BJ (cell line): Measurements from ENCODE around the gene FRG2C. TPM values are rescaled to one million over a fixed set of nuclear protein-coding genes. Genes with fewer than 3 reads are reported as not detected.
"Not testable (repeated sequence)": the region's sequence is repeated elsewhere in the genome, so short reads cannot be mapped to it uniquely, and the experiment has no call there.

ENCODE experiments used
- CTCF ChIA-PET: fragments of 350-600 bp; formaldehyde crosslinking; extraction: SDS; loops from one replicate; lab custom pipeline; 2021; ENCODE audit warnings: antibody characterized with exemption, inconsistent platforms; lab: Yijun Ruan, JAX
- POLR2A ChIA-PET: fragments of 300-600 bp; sonication (Branson Sonifier 250); formaldehyde crosslinking; extraction: SDS; loops from one replicate; lab custom pipeline; 2021; ENCODE audit warnings: antibody characterized with exemption; lab: Charles Lee
- DNase-seq: peaks from one replicate; pipeline ENCODE4 v3.0.0-alpha.2; 2011; ENCODE audit warnings: low read depth
- H3K27me3 ChIP-seq: 2 replicates; pipeline ENCODE4 v1.6.0; 2011; ENCODE audit warnings: low read length; ENCODE audit not compliant: control insufficient read depth, insufficient read depth
- H3K36me3 ChIP-seq: 2 replicates; pipeline ENCODE4 v1.5.1; 2011; ENCODE audit warnings: low read length; ENCODE audit not compliant: control insufficient read depth, insufficient read depth
- H3K4me3 ChIP-seq: 2 replicates; pipeline ENCODE4 v1.5.1; 2011; ENCODE audit warnings: low read depth, mild to moderate bottlenecking, control low read depth, low read length
- polyA plus RNA-seq: library from polyadenylated mRNA; depleted of rRNA; stranded (reverse); fragments of >200 nt; gene quantifications from 2 replicates; pipeline ENCODE4 v1.2.3, GENCODE V29; 2011
- TF ChIP-seq, protein P1 (sequence below): IDR thresholded peaks from 2 replicates; pipeline ENCODE4 v1.5.1; 2011; ENCODE audit warnings: low read depth, mild to moderate bottlenecking, control low read depth, inconsistent platforms, low read length, moderate library complexity; ENCODE audit not compliant: insufficient read depth

Gene FRG2C
- polyA plus RNA-seq, 1 experiment: not detected

- DNase-seq: peak; percentile 2
- TF ChIP-seq, protein P1, sequence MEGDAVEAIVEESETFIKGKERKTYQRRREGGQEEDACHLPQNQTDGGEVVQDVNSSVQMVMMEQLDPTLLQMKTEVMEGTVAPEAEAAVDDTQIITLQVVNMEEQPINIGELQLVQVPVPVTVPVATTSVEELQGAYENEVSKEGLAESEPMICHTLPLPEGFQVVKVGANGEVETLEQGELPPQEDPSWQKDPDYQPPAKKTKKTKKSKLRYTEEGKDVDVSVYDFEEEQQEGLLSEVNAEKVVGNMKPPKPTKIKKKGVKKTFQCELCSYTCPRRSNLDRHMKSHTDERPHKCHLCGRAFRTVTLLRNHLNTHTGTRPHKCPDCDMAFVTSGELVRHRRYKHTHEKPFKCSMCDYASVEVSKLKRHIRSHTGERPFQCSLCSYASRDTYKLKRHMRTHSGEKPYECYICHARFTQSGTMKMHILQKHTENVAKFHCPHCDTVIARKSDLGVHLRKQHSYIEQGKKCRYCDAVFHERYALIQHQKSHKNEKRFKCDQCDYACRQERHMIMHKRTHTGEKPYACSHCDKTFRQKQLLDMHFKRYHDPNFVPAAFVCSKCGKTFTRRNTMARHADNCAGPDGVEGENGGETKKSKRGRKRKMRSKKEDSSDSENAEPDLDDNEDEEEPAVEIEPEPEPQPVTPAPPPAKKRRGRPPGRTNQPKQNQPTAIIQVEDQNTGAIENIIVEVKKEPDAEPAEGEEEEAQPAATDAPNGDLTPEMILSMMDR: peak; percentile 37; the same call in 1 of the 2 replicates
- H3K27me3 ChIP-seq, H3K36me3 ChIP-seq, H3K4me3 ChIP-seq, POLR2A ChIA-PET: not testable (repeated sequence)
- CTCF ChIA-PET: interaction anchor here (0.7 to 1.7 kb wide), 4 partner anchors 18 to 451 kb away, joined by 3 to 5 read pairs (median 4); no protein-coding TSS in a partner anchor
Observed at GRCh38 chr3:75643031-75643800, 20.9 kb upstream of the FRG2C start.

DNA sequence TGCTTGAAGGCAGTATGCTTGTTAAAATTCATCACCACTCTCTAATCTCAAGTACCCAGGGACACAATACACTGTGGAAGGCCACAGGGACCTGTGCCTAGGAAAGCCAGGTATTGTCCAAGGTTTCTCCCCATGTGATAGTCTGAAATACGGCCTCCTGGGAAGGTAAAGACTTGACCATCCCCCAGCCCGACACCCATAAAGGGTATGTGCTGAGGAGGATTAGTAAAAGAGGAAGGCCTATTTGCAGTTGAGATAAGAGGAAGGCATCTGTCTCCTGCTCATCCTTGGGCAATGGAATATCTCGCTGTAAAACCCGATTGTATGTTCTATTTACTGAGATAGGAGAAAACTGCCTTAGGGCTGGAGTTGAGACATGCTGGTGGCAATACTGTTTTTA lies 18.6 kb upstream of the FRG2C start:
- DNase-seq, H3K4me3 ChIP-seq, H3K36me3 ChIP-seq, POLR2A ChIA-PET, CTCF ChIA-PET, H3K27me3 ChIP-seq: not testable (repeated sequence)

GRCh38 chr3:75650191-75650590 lies 13.9 kb upstream of the FRG2C start:
- ChIA-PET POLR2A (no interaction called here), CTCF (no interaction called here)
- Histone ChIP-seq H3K36me3 (no peaks in the 10 kb centered on the region), H3K27me3 (no peaks in the 10 kb centered on the region; the same call in 1 of the 2 replicates), H3K4me3 (no peak overlapping the region)
- no peak for DNase-seq
- TF ChIP-seq, protein P1: no peak

GRCh38 chr3:75655101-75655904 lies 8.8 kb upstream of the FRG2C start:
- CTCF ChIA-PET, POLR2A ChIA-PET, DNase-seq, H3K36me3 ChIP-seq, H3K4me3 ChIP-seq, H3K27me3 ChIP-seq: not testable (repeated sequence)

DNA sequence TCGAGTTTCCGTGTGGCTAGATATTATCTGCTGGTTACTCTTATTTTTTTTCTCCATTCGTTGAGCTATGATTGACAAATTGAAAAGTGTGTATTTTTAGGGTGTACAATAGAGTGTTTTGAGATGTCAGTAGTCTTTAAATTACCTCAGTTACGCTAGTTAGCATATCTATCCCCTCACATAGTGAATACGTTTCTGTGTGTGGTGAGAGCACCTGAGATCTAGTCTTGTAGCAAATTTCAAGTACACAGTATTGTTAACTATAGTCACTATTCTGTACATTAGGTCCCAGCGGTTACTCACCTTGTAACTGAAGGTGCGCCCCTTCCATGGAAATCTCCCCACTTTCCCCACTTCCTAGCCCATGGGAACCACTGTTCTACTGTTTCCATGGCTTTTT lies 8.2 kb upstream of the FRG2C start:
- POLR2A ChIA-PET, DNase-seq, H3K4me3 ChIP-seq, CTCF ChIA-PET, H3K27me3 ChIP-seq, H3K36me3 ChIP-seq: not testable (repeated sequence)

- CTCF ChIA-PET, POLR2A ChIA-PET, H3K27me3 ChIP-seq, DNase-seq, H3K36me3 ChIP-seq: not testable (repeated sequence)
- peak overlapping the region; percentile 10; the same call in 1 of the 2 replicates for H3K4me3 ChIP-seq
Observed at GRCh38 chr3:75658411-75659107, 5.6 kb upstream of the FRG2C start.

GRCh38 chr3:75659108-75659433 lies 5.1 kb upstream of the FRG2C start:
- H3K27me3 ChIP-seq, H3K4me3 ChIP-seq, H3K36me3 ChIP-seq, CTCF ChIA-PET, POLR2A ChIA-PET, DNase-seq: not testable (repeated sequence)

- H3K27me3 ChIP-seq, POLR2A ChIA-PET, H3K36me3 ChIP-seq, CTCF ChIA-PET, H3K4me3 ChIP-seq, DNase-seq: not testable (repeated sequence)
Observed at GRCh38 chr3:75665626-75666025, 1.5 kb downstream of the FRG2C start.

DNA sequence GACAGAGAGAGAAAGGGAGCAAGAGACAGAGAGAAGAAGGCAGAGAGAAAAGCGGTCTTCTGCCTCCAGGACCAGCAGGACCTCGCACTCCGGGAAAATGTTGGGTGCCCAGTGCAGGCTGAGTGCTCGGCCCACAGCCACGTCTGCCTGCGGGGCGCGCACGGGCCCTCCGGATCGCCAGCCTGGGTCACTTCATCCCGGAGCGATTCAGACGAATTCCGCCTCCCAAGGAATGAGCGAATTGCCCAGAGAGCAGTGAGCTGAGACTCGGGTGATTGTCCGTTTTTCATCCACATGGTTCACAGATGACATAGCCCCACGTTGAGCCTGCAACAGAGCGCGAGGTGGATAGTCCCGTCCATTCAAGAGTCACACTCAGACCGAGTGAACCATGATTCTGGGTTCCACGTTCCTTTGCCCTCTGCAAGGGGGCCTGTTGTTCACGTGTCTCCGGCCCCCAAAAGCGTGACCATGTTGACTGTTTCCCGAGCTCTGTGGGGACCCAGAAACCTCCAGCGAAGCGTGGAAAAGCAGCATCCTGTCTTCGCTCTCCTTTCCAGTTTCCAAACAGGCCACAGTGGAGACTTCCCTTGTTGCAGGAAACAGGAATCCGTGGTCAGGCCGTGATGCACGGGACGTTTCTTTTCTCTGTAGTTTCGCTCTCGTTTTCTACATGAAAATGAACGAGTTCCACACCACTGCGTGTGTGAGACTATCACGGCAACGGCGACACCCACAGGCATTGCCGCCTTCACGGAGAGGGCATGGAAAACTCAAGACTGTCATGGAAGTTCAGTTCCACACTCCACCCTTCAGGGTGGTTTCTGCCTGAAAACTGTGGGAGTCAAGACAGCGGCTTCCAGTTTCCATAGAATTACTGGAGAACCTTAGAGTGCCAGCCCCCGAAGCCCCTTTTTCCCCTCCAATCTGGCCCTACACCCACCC lies 3.9 kb downstream of the FRG2C start:
- DNase-seq, H3K4me3 ChIP-seq, H3K36me3 ChIP-seq, POLR2A ChIA-PET, CTCF ChIA-PET: not testable (repeated sequence)
- peaks cover 11% of the 10 kb centered on the region for H3K27me3 ChIP-seq
